Thyroid gland (tissue), 4 donors: ENCODE results near the gene SH3RF2. TPM values are rescaled to one million over a fixed set of nuclear protein-coding genes. Genes with fewer than 3 reads are reported as not detected.
"Not testable (repeated sequence)": the region's sequence is repeated elsewhere in the genome, so short reads cannot be mapped to it uniquely, and the experiment has no call there.

Source experiments
- DNase-seq, 2 donors: peaks; one replicate each; pipeline ENCODE4 v3.0.0-alpha.2; 2019
- H3K27ac ChIP-seq, 3 donors: fragments of 200-600 bp; sonication (generic); 1 replicate in 2 of 3; 2 replicates in 1 of 3; pipeline ENCODE4 v1.5.1; 2016 to 2019; ENCODE audit warnings: mild to moderate bottlenecking in 1 of 3, moderate library complexity in 1 of 3
- H3K27me3 ChIP-seq: fragments of 200-600 bp; sonication (generic); one replicate; pipeline ENCODE4 v1.5.1; 2019
- H3K36me3 ChIP-seq, 2 donors: fragments of 200-600 bp; sonication (generic); one replicate each; pipeline ENCODE4 v1.5.1; 2016 to 2019
- H3K4me1 ChIP-seq, 2 donors: fragments of 200-600 bp; sonication (generic); one replicate each; pipeline ENCODE4 v1.5.1; 2017 to 2019
- H3K4me3 ChIP-seq, 3 donors: fragments of 200-600 bp; sonication (generic); replicated peaks in 1 of 3; 1 replicate in 2 of 3; 2 replicates in 1 of 3; pipeline ENCODE4 v1.5.1; 2016; ENCODE audit warnings: mild to moderate bottlenecking in 1 of 3
- H3K9me3 ChIP-seq: fragments of 200-600 bp; sonication (generic); one replicate; pipeline ENCODE4 v1.5.1; 2017
- POLR2A ChIP-seq, 2 donors: fragments of 450-650 bp; IDR thresholded peaks; one replicate each; pipeline ENCODE4 v1.6.1; 2017; ENCODE audit warnings: antibody characterized with exemption in 2 of 2, mild to moderate bottlenecking in 2 of 2, moderate library complexity in 1 of 2
- WGBS, 2 donors: methylation state at CpG; one replicate each; pipeline ENCODE4 v1.1.5; 2017; 5-methylcytosine and 5-hydroxymethylcytosine counted together
- intact Hi-C: fragments of 100-400 bp; cut with DNase I; formaldehyde crosslinking; loops from one replicate; pipeline ENCODE4 v1.15.1; 2023
- total RNA-seq, 4 donors: library from RNA; depleted of rRNA; stranded (reverse); fragments of >200 nt; gene quantifications; one replicate each; pipeline ENCODE4 v1.2.3, GENCODE V29; 2016
- TF ChIP-seq, protein P1 (sequence below), 6 experiments: fragments of 200-600 bp in 3 of 6; fragments of 450-650 bp in 3 of 6; sonication (generic) in 3 of 6; IDR thresholded peaks; one replicate each; pipeline ENCODE4 v1.5.1; 2016 to 2019; ENCODE audit warnings: antibody characterized with exemption in 6 of 6, mild to moderate bottlenecking in 2 of 6, inconsistent platforms in 1 of 6, moderate library complexity in 1 of 6

SH3RF2 gene, protein sequence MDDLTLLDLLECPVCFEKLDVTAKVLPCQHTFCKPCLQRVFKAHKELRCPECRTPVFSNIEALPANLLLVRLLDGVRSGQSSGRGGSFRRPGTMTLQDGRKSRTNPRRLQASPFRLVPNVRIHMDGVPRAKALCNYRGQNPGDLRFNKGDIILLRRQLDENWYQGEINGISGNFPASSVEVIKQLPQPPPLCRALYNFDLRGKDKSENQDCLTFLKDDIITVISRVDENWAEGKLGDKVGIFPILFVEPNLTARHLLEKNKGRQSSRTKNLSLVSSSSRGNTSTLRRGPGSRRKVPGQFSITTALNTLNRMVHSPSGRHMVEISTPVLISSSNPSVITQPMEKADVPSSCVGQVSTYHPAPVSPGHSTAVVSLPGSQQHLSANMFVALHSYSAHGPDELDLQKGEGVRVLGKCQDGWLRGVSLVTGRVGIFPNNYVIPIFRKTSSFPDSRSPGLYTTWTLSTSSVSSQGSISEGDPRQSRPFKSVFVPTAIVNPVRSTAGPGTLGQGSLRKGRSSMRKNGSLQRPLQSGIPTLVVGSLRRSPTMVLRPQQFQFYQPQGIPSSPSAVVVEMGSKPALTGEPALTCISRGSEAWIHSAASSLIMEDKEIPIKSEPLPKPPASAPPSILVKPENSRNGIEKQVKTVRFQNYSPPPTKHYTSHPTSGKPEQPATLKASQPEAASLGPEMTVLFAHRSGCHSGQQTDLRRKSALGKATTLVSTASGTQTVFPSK
- 10 to 100 TPM in 3 of 4 donors, 1 to 10 TPM in 1; 3.1 to 20.8 (median 14.3) TPM for total RNA-seq

DNA sequence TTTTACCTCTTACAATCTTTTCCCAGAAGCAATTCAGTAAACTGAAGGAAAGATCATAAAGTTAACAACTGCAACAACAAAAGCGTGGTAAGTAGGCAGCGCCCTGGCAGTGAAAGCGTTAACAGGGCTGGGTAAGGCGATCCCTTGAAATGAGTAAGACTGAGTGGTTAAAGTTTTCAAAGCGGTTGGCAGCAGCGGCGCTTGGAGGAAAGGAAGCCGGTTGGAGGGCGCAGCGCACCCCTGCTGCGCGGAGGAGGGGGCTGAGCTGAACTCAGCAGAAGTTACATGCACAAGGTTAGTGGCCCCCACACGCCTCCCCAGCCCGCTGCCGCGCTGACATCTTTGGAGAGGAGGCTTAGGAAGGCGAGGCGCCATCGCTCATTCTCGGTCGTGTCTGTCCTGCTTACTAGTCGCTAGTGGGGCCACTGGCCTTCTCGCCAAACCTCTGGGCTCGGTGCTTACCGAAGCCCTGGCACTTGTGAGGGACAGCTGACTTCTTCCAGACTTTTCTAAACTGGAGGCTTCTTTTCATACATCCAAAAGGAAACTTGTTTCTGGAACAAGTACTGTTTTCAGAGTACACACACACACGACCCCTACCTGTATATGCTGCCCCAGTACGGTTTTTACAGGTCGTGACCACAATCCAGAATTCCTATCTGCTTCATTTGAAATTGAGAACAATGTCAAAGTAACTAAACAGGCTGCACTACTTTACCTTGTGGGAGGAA is at the start of gene SH3RF2:
TSS of gene SH3RF2 (plus strand) at position 178 of the 731 bp plus-strand sequence. CDS start 1,351 bp downstream, outside the sequence.
- Histone ChIP-seq H3K27ac (peak within 1 kb of the TSS; percentile 21 to 88 (median 87)), H3K4me3 (peak within 1 kb of the TSS in 2 of 3 donors; percentile 20 to 34), H3K4me1 (peaks cover 26 to 33% of the 10 kb centered on the region in 2 donors), H3K27me3 (no peaks in the 10 kb centered on the region), H3K36me3 (no peaks in the 10 kb centered on the region), H3K9me3 (no peaks in the 10 kb centered on the region)
- 2 to 3% methylated on average over 16 to 28 of the region's 28 CpGs for WGBS, 2 donors
- DNase-seq: peak; percentile 77 to 80
- TF ChIP-seq POLR2A (IDR thresholded peaks at IDR 0.05): peak in 1 of 2 donors; percentile 78
- TF ChIP-seq, protein P1, sequence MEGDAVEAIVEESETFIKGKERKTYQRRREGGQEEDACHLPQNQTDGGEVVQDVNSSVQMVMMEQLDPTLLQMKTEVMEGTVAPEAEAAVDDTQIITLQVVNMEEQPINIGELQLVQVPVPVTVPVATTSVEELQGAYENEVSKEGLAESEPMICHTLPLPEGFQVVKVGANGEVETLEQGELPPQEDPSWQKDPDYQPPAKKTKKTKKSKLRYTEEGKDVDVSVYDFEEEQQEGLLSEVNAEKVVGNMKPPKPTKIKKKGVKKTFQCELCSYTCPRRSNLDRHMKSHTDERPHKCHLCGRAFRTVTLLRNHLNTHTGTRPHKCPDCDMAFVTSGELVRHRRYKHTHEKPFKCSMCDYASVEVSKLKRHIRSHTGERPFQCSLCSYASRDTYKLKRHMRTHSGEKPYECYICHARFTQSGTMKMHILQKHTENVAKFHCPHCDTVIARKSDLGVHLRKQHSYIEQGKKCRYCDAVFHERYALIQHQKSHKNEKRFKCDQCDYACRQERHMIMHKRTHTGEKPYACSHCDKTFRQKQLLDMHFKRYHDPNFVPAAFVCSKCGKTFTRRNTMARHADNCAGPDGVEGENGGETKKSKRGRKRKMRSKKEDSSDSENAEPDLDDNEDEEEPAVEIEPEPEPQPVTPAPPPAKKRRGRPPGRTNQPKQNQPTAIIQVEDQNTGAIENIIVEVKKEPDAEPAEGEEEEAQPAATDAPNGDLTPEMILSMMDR (IDR thresholded peaks at IDR 0.05): no peak
- intact Hi-C loops: no loop called here

DNA sequence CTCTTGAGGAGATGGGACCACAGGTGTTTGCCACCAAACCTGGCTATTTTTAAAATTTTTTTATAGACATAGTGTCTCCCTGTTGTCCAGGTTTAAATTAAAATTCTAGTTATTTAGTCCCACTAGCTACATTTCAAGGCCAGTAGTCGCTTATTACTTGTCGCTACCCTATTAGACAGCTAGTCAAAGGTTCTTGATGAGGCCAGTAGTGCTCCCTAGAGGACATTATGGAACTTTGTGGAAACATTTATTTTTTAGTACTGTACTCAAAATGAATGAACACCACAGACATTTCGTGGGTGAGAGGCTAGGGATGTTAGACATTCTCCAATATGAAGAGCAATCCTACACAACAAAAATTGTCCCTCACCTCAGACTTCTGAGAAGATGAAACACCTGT is 49.2 kb upstream of the SH3RF2 start:
- Histone ChIP-seq H3K4me3 (no peak overlapping the region), H3K4me1 (no peaks in the 10 kb centered on the region), H3K27ac (no peak overlapping the region), H3K36me3 (no peaks in the 10 kb centered on the region), H3K27me3 (no peaks in the 10 kb centered on the region), H3K9me3 (no peaks in the 10 kb centered on the region)
- WGBS, 2 donors: 79 to 84% methylated on average over 3 of the region's 3 CpGs
- no peak for DNase-seq
- TF ChIP-seq, protein P1 (IDR thresholded peaks at IDR 0.05): no peak
- no peak for TF ChIP-seq POLR2A (IDR thresholded peaks at IDR 0.05)
- intact Hi-C loops: no loop called here

DNA sequence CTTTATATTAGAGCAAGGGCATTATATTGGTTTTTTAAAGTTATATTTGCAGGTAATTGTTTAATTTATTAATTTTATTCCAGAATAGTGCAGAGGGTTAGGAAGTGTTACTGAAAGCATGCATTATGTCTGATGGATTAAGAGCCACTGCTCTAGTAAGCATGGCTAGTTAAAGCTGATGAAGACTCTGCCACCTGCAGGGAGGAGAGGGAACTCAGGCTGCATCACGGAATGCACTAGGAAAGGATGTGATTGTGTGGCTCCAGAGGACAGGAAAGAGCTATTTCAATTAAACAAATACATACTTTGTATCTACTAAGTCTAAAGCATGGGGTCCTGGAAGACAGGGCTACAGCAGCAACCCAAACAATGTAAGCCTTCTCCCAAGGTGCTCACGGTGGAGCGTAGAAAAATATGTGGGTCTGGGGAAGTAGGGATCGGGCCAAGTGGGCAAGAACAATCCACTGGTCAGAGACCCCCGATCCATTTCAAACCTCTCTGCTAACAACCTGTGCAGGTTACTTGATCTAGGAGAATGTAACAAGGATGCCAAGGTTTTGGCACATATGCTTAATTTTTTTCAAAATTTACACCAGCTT is 48.3 kb upstream of the SH3RF2 start:
- no peaks in the 10 kb centered on the region for H3K9me3 ChIP-seq
- intact Hi-C loops: no loop called here
- peak; percentile 43 for DNase-seq
- H3K27me3 ChIP-seq: no peaks in the 10 kb centered on the region
- TF ChIP-seq POLR2A (IDR thresholded peaks at IDR 0.05): no peak
- TF ChIP-seq, protein P1 (IDR thresholded peaks at IDR 0.05): peak; percentile 23 to 71 (median 51)
- H3K4me3 ChIP-seq: no peak overlapping the region
- no peaks in the 10 kb centered on the region for H3K4me1 ChIP-seq
- WGBS, 2 donors: 69 to 72% methylated on average over 5 of the region's 5 CpGs
- H3K36me3 ChIP-seq: no peaks in the 10 kb centered on the region
- no peak overlapping the region for H3K27ac ChIP-seq

DNA sequence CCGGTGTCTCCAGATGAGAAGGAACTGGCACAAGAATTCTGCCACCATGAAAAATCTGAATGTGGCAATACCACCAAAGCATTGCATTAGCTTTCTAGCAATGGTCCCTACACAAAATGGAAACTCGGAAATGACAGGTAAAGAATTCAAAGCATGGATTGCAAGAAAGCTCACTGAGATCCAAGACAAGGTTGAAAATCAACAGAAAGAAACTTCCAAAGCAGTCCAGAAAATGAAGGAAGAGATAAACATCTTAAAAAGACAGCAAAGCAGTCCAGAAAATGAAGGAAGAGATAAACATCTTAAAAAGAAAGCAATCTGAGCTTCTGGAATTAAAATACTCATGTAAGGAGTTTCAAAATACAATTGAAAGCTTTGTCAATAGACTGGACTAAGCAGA is 46.8 kb upstream of the SH3RF2 start:
- WGBS, 2 donors: 83 to 95% methylated on average over 2 of the region's 2 CpGs

DNA sequence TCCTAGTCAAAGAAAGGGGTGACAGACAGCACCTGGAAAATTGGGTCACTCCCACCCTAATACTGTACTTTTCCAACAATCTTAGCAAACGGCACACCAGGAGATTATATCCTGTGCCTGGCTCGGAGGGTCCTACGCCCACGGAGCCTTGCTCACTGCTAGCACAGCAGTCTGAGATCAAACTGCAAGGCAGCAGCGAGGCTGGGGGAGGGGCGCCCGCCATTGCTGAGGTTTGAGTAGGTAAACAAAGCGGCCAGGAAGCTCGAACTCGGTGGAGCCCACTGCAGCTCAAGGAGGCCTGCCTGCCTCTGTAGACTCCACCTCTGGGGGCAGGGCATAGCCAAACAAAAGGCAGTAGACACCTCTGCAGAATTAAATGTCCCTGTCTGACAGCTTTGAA is 45.0 kb upstream of the SH3RF2 start:
- DNase-seq, intact Hi-C loops, H3K27ac ChIP-seq, H3K4me3 ChIP-seq, H3K4me1 ChIP-seq, H3K9me3 ChIP-seq, H3K27me3 ChIP-seq, H3K36me3 ChIP-seq: not testable (repeated sequence)
- WGBS, 2 donors: 93 to 98% methylated on average over 10 of the region's 10 CpGs

More for the DNA sequence above, 46.8 kb upstream of the SH3RF2 start:
- Histone ChIP-seq H3K4me1 (no peaks in the 10 kb centered on the region), H3K9me3 (no peaks in the 10 kb centered on the region), H3K36me3 (no peaks in the 10 kb centered on the region), H3K27ac (no peak overlapping the region), H3K4me3 (no peak overlapping the region), H3K27me3 (no peaks in the 10 kb centered on the region)
- DNase-seq: no peak
- TF ChIP-seq POLR2A (IDR thresholded peaks at IDR 0.05): no peak
- TF ChIP-seq, protein P1 (IDR thresholded peaks at IDR 0.05): no peak
- intact Hi-C loops: no loop called here
